Breast epithelium (tissue), 3 donors: ENCODE results near the gene KRT39.

Source experiments
- POLR2AphosphoS5 ChIP-seq, 3 donors: sonication (generic); formaldehyde crosslinking; IDR thresholded peaks; one replicate each; pipeline ENCODE4 v1.6.1; 2017; ENCODE audit warnings: antibody characterized with exemption in 3 of 3
- TF ChIP-seq, protein P1 (sequence below), 3 donors: fragments of 450-650 bp; IDR thresholded peaks; one replicate each; pipeline ENCODE4 v1.5.1; 2016 to 2017; ENCODE audit warnings: antibody characterized with exemption in 3 of 3, mild to moderate bottlenecking in 3 of 3, moderate library complexity in 3 of 3

DNA sequence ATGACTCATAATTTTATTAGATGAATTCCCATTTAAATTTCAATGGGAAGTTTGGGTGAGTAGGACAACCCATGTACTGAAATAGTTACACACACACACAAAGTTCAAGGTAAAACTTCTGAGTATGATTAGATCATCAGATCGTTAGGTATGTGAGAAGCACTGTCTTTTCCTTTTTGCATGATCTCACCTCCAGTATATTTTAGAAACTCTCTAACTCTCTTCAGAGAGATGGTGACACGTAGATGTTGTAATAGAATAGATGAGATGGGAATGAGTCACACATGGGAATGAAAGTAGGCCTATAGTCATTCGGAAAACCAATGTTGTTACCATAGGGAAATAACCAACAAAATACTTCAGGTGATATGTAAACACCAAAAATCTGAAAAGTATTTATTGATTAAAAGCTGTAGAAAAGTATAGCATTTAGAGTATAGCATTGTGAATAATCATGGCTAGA, 51.5 kb downstream of the KRT39 start:
- TF ChIP-seq, protein P1, sequence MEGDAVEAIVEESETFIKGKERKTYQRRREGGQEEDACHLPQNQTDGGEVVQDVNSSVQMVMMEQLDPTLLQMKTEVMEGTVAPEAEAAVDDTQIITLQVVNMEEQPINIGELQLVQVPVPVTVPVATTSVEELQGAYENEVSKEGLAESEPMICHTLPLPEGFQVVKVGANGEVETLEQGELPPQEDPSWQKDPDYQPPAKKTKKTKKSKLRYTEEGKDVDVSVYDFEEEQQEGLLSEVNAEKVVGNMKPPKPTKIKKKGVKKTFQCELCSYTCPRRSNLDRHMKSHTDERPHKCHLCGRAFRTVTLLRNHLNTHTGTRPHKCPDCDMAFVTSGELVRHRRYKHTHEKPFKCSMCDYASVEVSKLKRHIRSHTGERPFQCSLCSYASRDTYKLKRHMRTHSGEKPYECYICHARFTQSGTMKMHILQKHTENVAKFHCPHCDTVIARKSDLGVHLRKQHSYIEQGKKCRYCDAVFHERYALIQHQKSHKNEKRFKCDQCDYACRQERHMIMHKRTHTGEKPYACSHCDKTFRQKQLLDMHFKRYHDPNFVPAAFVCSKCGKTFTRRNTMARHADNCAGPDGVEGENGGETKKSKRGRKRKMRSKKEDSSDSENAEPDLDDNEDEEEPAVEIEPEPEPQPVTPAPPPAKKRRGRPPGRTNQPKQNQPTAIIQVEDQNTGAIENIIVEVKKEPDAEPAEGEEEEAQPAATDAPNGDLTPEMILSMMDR (IDR thresholded peaks at IDR 0.05), result no peak
- no peak for TF ChIP-seq POLR2AphosphoS5 (IDR thresholded peaks at IDR 0.05)
